GM10266 (cell line): ENCODE data around the gene SLC25A26.
"Not testable (repeated sequence)": the region's sequence is repeated elsewhere in the genome, so short reads cannot be mapped to it uniquely, and the experiment has no call there.

Experiments used
- DNase-seq: peaks from one replicate; pipeline ENCODE4 v3.0.0; 2012; ENCODE audit errors: extremely low spot score
- CTCF ChIP-seq: IDR thresholded peaks from 2 replicates; pipeline ENCODE4 v1.5.1; 2012; ENCODE audit warnings: mild to moderate bottlenecking, low read depth; ENCODE audit not compliant: control insufficient read depth, insufficient read depth; ENCODE audit errors: missing control alignments

SLC25A26 gene

DNA sequence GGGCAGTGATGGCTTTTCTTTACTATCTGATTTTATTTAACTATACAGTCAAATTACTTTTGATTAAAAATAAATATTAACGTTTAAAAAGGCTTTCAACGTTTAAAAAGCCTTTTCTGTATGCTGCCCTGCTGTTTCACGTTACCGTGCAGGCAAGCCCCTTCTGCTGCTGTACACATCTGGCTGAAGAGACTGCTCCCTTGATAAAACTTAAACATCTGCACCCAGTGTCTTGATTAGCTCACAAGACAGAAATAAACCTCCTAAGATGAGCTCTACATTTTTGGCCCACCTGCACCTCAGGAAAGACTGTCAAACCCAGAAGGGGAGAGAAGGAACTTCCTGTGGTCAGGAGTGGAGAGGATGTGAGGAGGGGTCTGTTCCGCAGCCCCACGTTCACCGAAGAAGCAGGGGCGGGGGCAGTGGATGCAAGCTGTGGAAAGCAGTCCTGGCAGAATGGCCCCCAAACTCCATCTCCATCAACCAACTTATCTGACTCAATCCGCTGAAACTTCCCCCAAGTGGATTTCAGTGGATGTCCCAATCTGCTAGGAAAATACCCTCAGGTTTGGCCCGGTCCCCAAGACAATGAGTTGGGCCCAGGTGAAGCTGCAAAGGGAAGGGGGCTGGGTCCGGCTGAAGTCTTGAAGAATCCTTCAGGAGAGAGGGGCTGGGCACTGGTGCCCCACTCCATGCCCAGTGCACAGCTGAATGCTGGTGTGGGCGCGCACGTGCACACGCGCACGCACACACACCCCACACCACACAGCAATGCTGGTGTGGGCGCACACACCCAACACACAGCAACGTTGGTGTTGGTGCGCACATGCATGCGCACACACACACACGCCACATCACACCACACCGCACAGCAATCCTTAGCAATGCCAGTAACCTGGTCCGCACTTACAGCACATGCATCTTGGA, 191.4 kb downstream of the SLC25A26 start:
- no peak for DNase-seq
- no peak for TF ChIP-seq CTCF

DNA sequence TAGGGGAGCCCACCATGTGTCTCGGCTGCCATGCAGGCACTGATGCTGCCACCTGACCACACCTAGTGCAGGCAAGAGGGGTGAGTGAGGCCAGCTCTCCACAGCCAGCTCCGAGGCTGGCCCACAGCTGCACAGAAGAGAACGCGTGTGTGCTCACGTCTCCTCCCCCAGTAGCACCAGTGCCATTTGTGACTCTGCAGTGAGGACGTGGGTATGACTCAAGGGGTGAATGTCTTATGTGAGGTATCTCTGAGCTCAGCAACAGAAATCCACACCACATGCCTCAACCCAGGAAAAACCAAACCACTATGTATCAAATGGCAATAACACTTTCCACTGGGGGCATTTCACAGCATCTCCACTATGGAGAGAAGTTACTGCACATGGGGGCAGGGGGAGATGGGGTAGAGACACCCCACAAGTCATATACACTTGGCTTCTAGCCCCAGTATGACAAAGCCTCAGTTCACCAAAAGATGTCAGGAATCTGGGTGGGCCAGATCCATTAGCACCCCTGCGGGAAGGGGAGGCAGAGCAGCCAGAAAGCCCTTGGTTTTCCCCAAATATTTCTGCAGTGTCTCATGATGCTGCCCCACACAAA, 192.4 kb downstream of the SLC25A26 start:
- no peak for TF ChIP-seq CTCF

GRCh38 chr3:66414846-66415245, 194.0 kb downstream of the SLC25A26 start:
- no peak for TF ChIP-seq CTCF
- DNase-seq: no peak

More for the DNA sequence above, 192.4 kb downstream of the SLC25A26 start:
- no peak for DNase-seq

- DNase-seq: no peak
- TF ChIP-seq CTCF: no peak
Observed at GRCh38 chr3:66415867-66416428, 195.1 kb downstream of the SLC25A26 start.

DNA sequence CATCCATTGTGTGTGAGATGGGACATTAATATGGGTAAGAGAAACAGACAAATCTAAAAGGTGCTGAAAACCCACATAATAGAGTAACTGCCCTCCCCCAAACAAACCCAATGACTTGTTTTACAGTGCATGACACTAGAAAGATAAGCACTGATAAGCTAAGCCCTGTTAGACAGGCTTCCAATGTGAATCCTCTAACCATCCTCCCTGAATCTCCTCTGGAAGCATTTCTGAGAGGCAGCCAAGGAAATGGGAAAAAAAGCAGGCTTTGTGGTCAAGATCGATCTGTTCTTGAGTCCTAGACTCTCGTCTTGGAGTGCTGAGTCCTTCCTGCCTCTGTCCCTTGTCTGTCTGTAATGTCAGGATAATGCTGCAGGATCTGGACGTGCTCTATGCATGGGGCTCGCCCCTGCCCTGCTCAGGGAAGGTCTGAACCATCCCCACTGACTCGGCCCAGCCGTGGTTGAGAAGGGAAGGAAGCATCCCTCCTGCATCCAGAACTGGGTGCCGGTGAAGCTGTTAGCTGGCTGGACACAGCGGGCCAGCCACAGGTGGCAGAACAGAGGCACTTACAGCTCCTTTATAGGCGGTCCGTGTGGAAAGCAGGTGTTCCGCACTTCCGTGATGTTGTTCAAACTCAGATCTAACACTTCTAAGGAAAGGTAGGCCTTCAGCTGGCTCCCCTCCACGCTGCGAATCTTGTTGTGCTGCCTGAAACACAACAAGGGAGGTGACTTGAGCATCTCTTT, 195.9 kb downstream of the SLC25A26 start:
- DNase-seq: no peak
- no peak for TF ChIP-seq CTCF

DNA sequence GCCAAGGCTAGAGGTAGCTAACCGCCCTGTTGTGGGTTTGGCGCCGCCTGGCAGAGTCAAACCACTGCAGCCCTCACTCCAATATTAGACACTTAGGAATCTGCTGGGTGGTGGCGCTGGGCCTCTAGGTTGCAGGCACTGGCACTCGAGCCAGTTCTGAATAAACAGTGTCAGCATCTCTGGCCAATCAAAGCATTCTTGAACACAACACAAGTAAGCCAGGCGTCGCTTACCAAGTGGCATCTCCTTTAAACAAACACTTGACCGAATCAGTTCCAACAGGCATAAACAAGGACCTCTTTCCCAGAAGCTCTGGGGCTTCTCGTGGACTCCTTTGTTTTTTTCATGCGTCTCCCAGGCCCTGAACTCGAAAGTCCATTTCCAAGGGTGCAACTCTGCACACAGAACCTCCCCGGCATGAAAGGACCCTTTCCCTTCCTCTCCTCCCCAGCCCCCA, 197.7 kb downstream of the SLC25A26 start:
- no peak for TF ChIP-seq CTCF
- DNase-seq: no peak

DNA sequence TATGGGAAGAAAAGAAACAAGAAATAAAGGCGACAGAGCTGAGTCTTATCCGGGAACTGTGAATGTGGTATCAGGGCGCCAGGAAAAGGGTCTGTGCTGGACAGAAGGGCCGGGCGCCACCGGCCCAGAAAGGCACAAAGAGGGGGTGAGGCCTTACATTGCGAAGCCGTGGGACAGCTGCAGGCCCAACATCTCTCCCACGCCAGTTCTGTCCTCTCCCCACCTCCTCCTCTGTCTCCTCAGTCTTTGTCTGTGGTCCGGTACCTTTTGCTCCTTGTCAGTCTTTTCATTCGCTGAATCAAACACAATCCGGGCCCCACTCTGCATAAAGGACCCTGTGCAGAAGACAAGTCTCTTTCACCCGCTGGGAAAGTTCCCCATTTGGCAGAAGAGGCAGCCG, 198.2 kb downstream of the SLC25A26 start:
- TF ChIP-seq CTCF: no peak
- DNase-seq: no peak

DNA sequence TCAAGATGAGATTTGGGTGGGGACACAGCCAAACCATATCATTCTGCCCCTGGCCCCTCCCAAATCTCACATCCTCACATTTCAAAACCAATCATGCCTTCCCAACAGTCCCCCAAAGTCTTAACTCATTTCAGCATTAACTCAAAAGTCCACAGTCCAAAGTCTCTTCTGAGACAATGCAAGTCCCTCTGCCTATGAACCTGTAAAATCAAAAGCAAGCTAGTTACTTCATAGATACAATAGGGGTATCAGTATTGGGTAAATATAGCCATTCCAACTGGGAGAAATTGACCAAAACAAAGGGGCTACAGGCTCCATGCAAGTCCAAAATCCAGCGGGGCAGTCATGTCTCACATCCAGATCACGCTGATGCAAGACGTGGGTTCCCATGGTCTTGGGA, 200.3 kb downstream of the SLC25A26 start:
- DNase-seq: not testable (repeated sequence)

DNA sequence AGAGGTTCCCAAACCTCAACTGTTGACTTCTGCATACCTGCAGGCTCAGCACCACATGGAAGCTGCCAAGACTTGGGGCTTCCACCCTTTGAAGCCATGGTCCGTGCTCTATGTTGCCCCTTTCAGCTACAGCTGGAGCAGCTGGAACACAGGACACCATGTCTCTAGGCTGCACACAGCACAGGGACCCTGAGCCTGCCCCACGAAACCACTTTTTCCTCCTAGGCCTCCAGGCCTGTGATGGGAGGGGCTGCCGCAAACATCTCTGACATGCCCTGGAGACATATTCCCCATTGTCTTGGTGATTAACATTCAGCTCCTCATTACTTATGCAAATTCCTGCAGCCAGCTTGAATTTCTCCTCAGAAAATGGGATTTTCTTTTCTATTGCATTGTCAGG, 201.1 kb downstream of the SLC25A26 start:
- not testable (repeated sequence) for DNase-seq
